NCI-H748 treated with DMSO at 0.1 percent for 48 hours (cell line): ENCODE data around the gene PTPRCAP.
"Not testable (repeated sequence)": the region's sequence is repeated elsewhere in the genome, so short reads cannot be mapped to it uniquely, and the experiment has no call there.

ENCODE experiments used
- DNase-seq: peaks from one replicate; lab custom pipeline; 2025; lab: John Stamatoyannopoulos, UW

PTPRCAP gene

GRCh38 chr11:67437082-67437808 lies at the start of gene PTPRCAP:
PTPRCAP (minus strand) TSS chr11:67437682; CDS start chr11:67437619, 63 bp downstream.
- no peak for DNase-seq

GRCh38 chr11:67486481-67487195 lies 49.2 kb upstream of the PTPRCAP start:
- DNase-seq: no peak

- not testable (repeated sequence) for DNase-seq
Observed at GRCh38 chr11:67485873-67486361, 48.4 kb upstream of the PTPRCAP start.

GRCh38 chr11:67484847-67485311 lies 47.4 kb upstream of the PTPRCAP start:
- no peak for DNase-seq

- no peak for DNase-seq
Observed at GRCh38 chr11:67483831-67484665, 46.6 kb upstream of the PTPRCAP start.

GRCh38 chr11:67482827-67483798 lies 45.6 kb upstream of the PTPRCAP start, which contains the start of gene AIP:
AIP (plus strand) TSS chr11:67483026; CDS start chr11:67483159, 133 bp downstream.
- peak; percentile 97 for DNase-seq

GRCh38 chr11:67482275-67482826 lies 44.9 kb upstream of the PTPRCAP start:
- DNase-seq: no peak

GRCh38 chr11:67477344-67478050 lies 40.0 kb upstream of the PTPRCAP start:
- DNase-seq: not testable (repeated sequence)

- not testable (repeated sequence) for DNase-seq
Observed at GRCh38 chr11:67476692-67477091, 39.2 kb upstream of the PTPRCAP start.

- DNase-seq: no peak
Observed at GRCh38 chr11:67472882-67473281, 35.4 kb upstream of the PTPRCAP start.

GRCh38 chr11:67470337-67471002 lies 33.0 kb upstream of the PTPRCAP start:
- DNase-seq: no peak

GRCh38 chr11:67469508-67469811 lies 32.0 kb upstream of the PTPRCAP start:
- DNase-seq: no peak

GRCh38 chr11:67468759-67469507 lies 31.5 kb upstream of the PTPRCAP start, which contains the start of gene TMEM134:
TMEM134 (minus strand) TSS chr11:67469251; CDS start chr11:67469192, 59 bp downstream.
- peak; percentile 61 for DNase-seq

GRCh38 chr11:67468456-67468758 lies 30.9 kb upstream of the PTPRCAP start:
- no peak for DNase-seq

- no peak for DNase-seq
Observed at GRCh38 chr11:67468056-67468455, 30.6 kb upstream of the PTPRCAP start.

- no peak for DNase-seq
Observed at GRCh38 chr11:67466962-67467771, 29.7 kb upstream of the PTPRCAP start.

GRCh38 chr11:67466367-67466766 lies 28.9 kb upstream of the PTPRCAP start:
- no peak for DNase-seq

- DNase-seq: not testable (repeated sequence)
Observed at GRCh38 chr11:67465530-67465929, 28.0 kb upstream of the PTPRCAP start.
